HG03521 (cell line): ENCODE data around the gene GCNT2.
"Not testable (repeated sequence)": the region's sequence is repeated elsewhere in the genome, so short reads cannot be mapped to it uniquely, and the experiment has no call there.

Experiments
- ATAC-seq: cut with Tn5 transposase; IDR thresholded peaks from one replicate; pipeline ENCODE4 v1.9.1; 2021; ENCODE audit warnings: mild to moderate bottlenecking, moderate library complexity; ENCODE audit not compliant: unreplicated experiment

Gene GCNT2

DNA sequence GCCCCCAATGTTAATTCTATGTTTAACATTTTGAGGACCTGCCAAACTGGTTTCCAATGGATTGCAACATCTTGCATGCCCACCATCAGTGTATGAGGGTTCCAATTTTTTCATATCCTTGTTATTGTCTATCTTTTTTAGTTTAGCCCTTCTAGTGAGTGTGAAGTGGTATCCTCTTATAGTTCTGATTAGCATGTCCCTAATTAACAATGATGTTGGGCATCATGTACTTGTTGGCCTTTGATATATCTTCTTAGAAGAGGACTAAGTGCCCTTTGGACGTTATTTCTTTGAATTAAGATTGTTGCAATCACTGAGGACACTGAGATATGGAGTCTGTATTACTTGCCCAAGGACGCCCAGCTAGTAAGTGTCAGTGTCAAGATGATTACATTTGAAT is 22.3 kb downstream of the GCNT2 start:
- no peak for ATAC-seq

DNA sequence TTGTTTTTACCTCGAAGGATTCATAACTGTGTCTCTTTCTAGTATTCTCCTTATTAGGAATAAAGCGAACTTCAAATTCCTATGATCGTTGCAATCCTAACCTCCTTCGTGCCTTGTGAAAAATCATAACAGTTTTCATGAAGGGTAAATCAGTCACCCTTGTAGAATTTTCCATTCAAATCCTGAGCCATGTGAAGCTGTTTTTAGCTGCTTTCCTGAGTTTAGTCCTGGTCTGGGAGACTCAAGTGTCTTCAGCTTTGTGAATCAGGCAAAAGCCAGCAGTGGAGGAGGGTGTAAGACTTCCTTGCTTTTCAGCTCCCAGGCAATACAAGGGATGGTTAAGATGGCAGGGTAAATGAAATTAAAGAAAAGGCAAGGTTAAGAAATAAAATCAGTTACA is 24.3 kb downstream of the GCNT2 start:
- ATAC-seq: no peak

DNA sequence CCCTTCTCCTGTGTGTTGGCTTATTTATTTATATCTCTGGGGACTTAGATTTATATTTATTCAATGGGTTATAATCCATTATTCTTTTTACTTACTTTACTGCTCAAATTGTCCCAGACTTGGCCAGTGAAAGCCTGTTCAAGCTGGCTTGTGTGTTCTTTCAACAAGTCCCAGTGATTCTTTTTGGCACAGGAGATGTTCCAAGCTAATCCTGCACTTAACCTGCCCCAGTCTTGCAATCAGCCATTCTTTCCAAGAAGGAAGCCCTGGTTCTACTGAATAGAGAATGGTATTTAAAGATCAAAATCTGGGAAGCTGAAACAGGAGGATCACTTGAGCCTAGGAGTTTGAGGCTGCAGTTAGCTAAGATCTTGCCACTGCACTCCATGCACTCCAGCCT is 26.7 kb downstream of the GCNT2 start:
- ATAC-seq: no peak

DNA sequence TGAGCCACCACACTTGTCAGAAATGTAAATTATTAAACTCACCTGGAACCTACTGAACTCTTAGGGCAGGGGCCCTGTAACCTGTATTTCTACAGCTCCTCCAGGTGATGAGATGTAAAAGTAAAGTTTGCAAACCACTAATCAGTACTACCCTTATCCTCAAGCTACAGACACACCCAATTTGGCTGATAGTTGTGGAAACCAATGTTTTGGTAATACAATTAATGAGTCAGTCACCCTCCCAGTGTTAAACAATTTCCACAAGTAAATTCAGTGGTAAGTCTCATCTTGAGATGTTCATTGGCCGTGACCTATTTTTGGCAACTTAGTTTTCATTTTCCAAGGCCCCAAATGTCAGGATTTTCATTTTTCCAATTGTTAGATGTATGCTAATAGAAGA is 29.6 kb downstream of the GCNT2 start:
- ATAC-seq: no peak

DNA sequence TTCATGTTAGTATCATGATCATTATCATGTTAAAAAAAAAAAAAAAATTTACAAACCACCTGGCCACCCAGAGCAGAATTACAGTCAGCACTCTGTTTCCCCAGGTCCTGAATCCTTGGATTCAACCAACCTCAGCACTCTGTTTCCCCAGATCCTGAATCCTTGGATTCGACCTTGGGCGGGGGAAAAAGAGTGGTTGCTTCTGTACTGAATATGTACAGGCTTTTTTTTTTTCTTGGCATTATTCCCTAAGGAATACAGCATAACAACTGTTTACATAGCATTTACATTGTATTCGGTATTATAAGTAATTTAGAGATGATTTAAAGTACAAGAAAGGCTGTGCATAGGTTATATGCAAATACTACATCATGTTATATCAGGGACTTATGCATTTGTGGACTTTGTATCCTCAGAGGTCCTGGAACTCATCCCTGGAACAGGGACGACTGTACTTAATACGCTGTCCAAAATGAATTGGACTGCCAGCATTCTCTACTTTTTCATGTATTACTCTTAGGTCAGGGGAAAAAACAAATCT is 31.2 kb downstream of the GCNT2 start:
- no peak for ATAC-seq

DNA sequence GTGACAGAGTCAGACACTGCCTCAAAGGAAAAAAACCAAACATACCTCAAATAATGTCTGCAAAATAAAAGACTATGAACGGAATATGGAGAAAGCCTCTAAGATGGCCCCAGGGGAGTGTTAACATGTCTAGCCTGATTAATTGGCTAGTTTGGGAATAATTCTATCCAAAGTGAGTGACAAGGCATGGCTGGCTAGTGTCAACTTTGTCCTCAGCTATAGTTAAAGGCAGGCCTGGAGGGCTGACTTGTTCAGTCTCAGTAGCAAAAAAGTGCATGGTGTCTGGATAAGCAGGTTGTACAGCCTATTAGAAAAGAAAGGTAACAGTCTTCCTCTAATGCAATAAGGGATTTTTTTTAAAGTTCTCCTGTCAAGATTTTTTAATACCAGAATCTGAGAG is 32.7 kb downstream of the GCNT2 start:
- no peak for ATAC-seq

DNA sequence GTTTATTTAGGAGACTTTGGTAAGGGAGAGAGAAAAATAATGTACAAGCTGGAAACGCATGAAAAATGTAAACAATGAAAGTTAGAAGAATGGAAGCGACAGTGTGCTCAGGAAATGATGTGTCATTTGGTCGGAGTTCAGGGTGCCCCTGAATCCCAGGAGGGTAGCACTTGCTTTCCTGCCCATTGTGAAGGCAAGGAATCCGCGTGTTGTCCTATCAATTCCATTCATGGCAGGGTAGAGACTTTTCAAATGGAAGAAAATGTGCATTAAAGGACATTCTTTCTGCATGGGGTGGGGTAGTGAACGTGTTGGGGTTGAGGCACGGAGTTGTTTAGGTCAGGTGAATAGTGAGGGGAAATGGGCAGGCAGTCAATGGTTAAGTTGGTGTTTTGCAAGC is 33.7 kb downstream of the GCNT2 start:
- no peak for ATAC-seq

DNA sequence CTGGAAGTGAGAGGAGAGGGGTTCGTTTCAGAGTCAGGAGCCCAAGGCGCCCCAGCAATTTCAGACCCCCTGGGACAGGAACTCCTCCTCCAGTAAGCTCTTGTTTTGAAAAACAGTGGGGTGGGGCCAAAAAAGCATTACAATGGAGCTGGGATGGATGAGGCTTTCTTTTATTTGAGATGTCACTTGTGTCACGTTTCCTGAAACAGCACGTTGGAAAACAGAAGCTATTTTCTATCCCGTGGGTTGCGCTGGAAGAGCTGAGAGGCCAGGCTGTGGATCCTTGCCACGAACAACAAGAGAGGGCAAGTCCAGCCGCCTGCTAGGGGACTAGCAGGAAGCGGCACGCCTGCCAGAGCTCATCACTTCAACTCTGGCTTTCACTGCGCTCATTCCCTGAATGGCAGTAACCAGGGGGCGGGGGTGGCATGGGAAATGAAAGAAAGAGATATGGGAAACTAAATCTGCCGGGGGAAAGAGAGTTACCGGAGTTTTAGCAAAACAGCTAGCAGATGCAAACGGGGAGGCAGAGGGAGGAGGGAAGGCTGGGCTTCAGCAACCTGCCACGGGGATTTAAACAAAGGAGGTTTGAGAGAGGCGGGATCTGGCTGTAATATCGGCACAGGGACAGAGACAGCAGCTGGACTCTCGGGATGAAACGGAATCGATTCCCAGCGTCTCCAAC is 34.6 kb downstream of the GCNT2 start:
- ATAC-seq: no peak

DNA sequence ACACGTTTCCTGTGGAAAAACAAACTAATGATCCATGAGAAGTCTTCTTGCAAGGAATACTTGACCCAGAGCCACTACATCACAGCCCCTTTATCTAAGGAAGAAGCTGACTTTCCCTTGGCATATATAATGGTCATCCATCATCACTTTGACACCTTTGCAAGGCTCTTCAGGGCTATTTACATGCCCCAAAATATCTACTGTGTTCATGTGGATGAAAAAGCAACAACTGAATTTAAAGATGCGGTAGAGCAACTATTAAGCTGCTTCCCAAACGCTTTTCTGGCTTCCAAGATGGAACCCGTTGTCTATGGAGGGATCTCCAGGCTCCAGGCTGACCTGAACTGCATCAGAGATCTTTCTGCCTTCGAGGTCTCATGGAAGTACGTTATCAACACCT is 35.4 kb downstream of the GCNT2 start:
- ATAC-seq: no peak

DNA sequence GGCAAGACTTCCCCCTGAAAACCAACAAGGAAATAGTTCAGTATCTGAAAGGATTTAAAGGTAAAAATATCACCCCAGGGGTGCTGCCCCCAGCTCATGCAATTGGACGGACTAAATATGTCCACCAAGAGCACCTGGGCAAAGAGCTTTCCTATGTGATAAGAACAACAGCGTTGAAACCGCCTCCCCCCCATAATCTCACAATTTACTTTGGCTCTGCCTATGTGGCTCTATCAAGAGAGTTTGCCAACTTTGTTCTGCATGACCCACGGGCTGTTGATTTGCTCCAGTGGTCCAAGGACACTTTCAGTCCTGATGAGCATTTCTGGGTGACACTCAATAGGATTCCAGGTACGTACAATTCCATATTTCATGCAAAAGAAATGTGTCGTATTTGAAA is 35.8 kb downstream of the GCNT2 start:
- ATAC-seq: no peak

DNA sequence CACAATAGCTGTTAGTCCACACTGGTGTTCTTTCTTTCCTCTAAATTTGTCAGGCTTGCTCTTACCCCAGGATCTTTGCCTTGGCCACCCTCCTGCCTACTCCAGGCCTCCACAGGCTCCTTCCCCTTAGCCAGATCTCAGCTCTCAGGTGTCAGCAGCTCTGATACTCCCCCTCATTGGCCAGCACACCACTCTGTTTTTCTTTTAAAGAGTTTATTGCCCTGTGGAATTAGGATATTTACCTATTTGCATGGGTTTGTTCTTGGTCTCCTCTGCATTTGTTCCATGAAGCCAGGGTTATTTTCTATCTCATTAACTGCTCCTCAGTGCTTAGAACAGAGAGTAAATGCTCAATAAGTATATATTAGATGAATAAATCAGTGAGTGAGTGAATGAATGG is 36.8 kb downstream of the GCNT2 start:
- ATAC-seq: no peak

DNA sequence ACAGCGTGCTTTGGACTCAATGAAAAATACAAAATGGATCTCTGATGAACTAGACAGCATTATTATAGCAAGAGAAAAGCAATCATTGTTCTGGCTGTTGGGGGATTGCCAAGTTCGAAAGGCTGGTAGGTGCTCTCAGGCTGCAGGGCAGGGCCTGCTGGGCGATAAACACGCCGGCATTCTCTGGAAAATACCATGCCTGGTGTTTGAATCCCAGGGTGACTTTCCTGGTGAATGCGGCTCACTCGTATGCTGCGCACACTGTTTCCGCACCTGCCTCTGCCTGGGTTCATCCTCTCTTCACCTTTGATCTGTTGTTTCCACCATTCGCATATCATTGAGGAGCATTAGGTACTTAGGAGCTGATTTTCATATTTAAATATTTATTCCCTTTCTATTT is 37.4 kb downstream of the GCNT2 start:
- ATAC-seq: no peak

DNA sequence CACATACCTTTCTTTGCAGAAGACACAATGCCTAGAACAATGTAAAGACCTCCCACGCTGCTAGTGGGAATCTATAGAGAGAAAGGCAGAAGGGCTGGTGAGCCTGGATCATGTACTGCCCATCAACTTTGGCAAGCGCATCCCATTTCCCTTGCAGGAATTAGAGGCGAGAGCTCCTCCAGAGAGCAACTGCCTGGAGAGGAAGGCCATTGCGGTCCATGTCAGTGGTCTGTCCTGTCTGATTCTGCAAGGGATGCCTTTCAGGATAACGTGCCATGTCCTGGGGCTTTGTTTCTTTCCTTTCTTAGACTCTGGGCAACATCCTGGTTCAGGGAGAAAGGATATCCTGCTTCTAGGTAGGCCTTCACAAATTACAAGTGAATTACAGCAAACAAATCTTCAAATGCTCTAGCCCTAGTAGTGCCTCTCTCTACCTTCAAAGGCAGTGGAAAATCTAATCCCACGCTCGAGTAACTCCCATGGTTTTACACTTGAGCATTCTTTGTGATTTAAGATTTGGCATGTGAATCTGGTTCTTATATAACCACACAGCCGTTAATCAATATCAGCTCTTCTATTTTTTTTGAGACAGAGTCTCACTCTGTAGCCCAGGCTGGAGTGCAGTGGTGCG is 38.5 kb downstream of the GCNT2 start:
- ATAC-seq: no peak

DNA sequence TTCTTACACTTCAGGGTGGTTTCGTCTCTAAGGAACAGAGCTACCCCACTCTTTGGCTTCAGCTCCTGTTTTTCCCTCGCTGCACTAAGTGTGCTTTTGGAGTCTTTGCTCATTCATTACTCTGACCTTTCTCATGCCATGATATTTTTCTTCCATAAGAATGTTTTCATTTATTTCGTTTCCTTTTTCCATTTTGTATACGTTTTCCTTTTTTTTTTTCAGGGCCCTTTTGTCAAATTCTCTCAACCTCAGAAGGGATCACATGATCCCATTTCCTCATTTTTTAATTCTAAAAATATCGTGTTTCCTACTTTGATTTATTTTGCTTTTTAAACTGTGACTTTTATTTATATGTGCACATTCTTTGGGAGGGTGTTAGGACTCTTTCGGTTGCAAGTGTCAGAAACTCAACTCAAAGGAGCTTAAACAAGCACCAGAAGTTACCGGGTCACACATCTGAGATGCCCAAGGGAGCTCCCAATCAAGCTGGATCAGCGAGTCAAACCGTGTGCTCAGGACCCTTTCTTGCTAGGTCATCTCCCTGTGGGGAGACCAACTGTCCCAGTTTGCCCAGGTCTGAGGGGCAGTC is 40.6 kb downstream of the GCNT2 start:
- ATAC-seq: no peak

DNA sequence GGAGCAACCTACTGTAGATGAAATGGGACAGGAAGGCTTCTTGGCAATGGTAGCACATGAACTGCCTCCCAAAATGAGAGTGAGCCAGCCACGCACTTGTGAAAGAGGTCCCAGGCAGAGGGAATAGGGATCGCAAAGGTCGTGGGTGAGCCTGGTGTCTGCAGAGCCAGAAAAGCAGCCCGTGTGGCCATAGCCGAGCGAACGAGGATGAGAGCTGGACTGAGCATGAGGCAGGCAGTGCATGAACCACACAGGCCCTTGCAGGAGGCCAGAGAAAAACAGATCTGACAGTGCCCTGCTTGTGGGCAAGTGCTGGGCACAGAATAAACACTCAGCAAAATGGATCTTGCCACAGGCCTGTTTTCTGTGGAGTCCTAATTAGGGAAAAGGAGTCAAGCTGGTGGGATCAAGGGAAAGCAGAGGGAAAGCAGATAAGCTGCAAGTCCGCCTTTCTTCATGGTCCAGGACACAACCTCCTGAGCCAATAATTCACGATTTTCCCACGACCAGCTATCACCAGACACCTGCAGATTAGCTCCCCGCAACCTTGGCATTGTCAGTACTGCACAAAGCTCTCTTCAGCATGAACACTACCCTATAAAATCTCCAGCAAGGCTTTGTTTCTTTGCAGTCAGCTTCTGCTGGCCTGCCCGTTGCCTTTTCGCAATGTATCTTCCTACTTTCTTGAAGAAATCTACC is 44.0 kb downstream of the GCNT2 start:
- no peak for ATAC-seq

DNA sequence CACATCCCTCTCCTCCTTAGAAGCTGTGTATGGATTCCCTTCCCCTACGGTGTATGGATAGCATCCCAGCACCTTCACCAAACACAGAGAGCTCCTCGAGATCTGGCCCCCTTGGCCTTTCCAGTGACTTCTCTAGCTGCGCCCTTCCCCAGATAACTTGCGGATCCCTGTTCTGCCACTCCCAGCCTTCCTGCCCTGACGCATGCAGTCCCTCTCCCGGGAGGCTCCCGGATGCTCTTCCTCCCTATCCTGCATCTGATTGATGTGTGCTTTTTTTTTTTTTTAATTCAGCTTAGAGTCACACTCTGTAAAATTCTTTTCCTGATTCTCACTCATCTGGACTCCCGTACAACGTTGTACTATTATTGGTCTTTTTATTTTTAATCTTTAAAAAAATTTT is 44.8 kb downstream of the GCNT2 start:
- ATAC-seq: no peak

DNA sequence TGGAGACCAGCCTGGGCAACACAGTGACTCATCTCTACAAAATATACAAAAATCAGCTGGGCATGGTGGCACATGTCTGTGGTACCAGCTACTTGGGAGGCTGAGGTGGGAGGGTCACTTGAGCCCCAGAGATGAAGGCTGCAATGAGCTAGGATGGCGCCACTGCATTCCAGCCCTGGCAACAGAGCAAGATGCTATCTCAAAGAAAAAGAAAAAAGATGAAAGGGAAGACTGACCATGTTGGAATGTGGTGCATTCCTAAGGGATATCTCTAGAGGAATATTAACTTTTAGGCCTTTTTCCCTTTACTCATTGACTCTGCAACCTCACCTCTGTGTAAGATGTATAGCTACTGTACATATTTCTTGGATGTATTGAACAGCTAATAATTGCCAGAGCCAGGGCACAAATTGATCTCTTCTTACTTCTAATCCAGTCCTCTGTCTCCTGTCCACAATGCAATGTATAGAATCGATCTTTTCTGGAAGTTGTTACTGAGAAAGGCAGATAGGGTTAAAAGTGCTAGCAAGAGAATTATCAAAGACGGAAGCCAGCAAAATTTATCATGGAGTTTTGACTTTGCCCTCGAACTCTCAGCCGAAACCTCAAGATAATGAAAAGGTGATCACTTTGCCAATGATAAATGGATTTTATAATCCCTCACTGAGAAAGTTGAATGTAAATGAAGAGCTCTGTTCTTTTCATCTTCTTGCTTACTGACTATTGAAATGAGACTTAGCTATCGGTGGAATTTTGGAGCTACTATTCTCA is 46.3 kb downstream of the GCNT2 start:
- no peak for ATAC-seq

DNA sequence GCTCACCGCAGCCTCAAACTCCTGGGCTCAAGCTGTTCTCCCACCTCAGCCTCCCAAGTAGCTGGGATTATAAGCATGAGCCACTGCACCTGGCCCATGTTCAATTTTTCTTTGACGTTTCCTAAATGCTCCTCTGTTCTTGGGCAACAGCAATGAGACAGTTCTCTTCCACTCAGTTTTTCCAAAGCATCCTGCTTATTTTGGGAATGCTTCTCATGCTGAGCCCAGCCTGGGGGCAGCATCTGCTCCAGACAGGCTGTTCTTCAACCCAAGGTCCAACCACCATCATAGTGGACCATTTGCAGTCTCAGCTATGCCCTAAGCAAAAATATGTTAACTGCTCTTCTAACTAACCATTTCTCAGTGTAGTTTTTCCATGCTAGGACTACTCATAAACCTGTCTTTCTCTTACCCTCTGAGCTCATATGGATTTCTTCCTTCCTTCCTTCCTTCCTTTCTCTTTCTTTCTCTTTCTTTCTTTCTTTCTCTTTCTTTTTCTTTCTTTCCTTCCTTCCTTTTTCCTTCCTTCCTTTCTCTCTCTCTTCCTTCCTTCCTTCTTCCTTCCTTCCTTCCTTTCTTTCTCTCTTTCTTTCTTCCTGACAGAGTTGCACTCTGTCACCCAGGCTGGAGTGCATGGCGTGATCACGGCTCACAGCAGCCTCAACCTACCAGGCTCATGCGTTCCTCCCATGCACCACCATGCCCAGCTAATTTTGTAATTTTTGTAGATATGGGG is 48.4 kb downstream of the GCNT2 start:
- no peak for ATAC-seq

DNA sequence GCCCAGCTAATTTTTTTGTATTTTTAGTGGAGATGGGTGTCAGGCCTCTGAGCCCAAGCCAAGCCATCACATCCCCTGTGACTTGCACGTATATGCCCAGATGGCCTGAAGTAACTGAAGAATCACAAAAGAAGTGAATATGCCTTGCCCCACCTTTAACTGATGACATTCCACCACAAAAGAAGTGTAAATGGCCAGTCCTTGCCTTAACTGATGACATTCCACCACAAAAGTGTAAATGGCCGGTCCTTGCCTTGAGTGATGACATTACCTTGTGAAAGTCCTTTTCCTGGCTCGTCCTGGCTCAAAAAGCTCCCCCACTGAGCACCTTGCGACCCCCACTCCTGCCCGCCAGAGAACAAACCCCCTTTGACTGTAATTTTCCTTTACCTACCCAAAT is 54.4 kb downstream of the GCNT2 start:
- ATAC-seq: not testable (repeated sequence)

DNA sequence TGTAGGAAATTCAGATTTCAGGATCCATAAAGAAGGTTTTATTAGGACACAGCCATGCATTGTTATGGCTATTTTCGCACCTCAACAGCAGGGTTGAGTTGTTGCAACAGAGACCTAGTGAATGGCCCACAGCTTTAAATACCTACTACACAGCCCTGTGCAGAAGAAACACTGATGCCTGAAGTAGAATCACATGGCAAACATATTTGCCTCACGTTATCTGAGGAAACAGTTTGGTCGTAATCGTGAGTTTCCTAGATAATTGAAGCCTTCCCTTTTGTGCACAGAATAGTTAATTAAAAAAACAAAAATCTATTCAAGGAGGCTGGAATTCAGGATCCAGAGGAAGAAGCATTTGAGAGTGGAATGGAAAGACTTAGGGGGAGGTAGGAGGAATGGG is 55.1 kb downstream of the GCNT2 start:
- ATAC-seq: no peak
